Left ventricle myocardium inferior (tissue), 1 donor: Measurements from ENCODE around the gene ANGPTL4. TPM values are rescaled to one million over a fixed set of nuclear protein-coding genes. Genes with fewer than 3 reads are reported as not detected.
"Not testable (repeated sequence)": the region's sequence is repeated elsewhere in the genome, so short reads cannot be mapped to it uniquely, and the experiment has no call there.

Source experiments
- DNase-seq: peaks from one replicate; pipeline ENCODE4 v3.0.0-alpha.2; 2020
- H3K27ac ChIP-seq: fragments of 200-600 bp; replicated peaks from 2 replicates; pipeline ENCODE4 v1.8.0; 2021
- H3K27me3 ChIP-seq: fragments of 200-600 bp; 2 replicates; pipeline ENCODE4 v1.8.0; 2021; ENCODE audit warnings: low read depth
- H3K36me3 ChIP-seq: fragments of 200-600 bp; 2 replicates; pipeline ENCODE4 v1.8.0; 2021
- H3K4me1 ChIP-seq: fragments of 200-600 bp; 2 replicates; pipeline ENCODE4 v1.8.0; 2021
- H3K4me3 ChIP-seq: fragments of 200-600 bp; 2 replicates; pipeline ENCODE4 v1.8.0; 2021; ENCODE audit warnings: mild to moderate bottlenecking, moderate library complexity
- H3K9me3 ChIP-seq: fragments of 200-600 bp; replicated peaks from 2 replicates; pipeline ENCODE4 v1.8.0; 2021
- intact Hi-C: fragments of 100-400 bp; cut with micrococcal nuclease; formaldehyde crosslinking; loops from one replicate; pipeline ENCODE4 v1.11.0; 2022
- total RNA-seq: library from RNA; stranded (reverse); fragmentation: NEBNext Ultra II Directional; extraction: Animal tissue kit (Norgen Biotek cat#: 25700); gene quantifications from one replicate; pipeline ENCODE4 v1.2.1, GENCODE V29; 2021
- TF ChIP-seq, protein P1 (sequence below): fragments of 200-600 bp; IDR thresholded peaks from 2 replicates; pipeline ENCODE4 v1.8.0; 2021; ENCODE audit warnings: antibody characterized with exemption, mild to moderate bottlenecking, borderline replicate concordance
- donor health status: DM: no; HTN: yes; CAD: no; lungs with severe emphysema.

The ANGPTL4 gene
- total RNA-seq, 1 donor from 2014 or later: 8.4 TPM

- Histone ChIP-seq H3K36me3 (peaks cover 28% of the 10 kb centered on the region), H3K27ac (no peak overlapping the region), H3K27me3 (no peaks in the 10 kb centered on the region), H3K4me1 (peaks cover 11% of the 10 kb centered on the region), H3K4me3 (no peak overlapping the region), H3K9me3 (peaks cover 12% of the 10 kb centered on the region)
- no peak for DNase-seq
- TF ChIP-seq, protein P1, sequence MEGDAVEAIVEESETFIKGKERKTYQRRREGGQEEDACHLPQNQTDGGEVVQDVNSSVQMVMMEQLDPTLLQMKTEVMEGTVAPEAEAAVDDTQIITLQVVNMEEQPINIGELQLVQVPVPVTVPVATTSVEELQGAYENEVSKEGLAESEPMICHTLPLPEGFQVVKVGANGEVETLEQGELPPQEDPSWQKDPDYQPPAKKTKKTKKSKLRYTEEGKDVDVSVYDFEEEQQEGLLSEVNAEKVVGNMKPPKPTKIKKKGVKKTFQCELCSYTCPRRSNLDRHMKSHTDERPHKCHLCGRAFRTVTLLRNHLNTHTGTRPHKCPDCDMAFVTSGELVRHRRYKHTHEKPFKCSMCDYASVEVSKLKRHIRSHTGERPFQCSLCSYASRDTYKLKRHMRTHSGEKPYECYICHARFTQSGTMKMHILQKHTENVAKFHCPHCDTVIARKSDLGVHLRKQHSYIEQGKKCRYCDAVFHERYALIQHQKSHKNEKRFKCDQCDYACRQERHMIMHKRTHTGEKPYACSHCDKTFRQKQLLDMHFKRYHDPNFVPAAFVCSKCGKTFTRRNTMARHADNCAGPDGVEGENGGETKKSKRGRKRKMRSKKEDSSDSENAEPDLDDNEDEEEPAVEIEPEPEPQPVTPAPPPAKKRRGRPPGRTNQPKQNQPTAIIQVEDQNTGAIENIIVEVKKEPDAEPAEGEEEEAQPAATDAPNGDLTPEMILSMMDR: no peak
- intact Hi-C loops: no loop called here
Measured at GRCh38 chr19:8377598-8377997, 13.6 kb downstream of the ANGPTL4 start.

- H3K27me3 ChIP-seq, H3K27ac ChIP-seq, intact Hi-C loops, H3K4me3 ChIP-seq, DNase-seq, H3K4me1 ChIP-seq: not testable (repeated sequence)
- H3K9me3 ChIP-seq: peaks cover 12% of the 10 kb centered on the region
- peaks cover 11% of the 10 kb centered on the region for H3K36me3 ChIP-seq
Measured at GRCh38 chr19:8379156-8379891, 15.4 kb downstream of the ANGPTL4 start.

- H3K27me3 ChIP-seq, intact Hi-C loops, DNase-seq, H3K4me1 ChIP-seq, H3K4me3 ChIP-seq: not testable (repeated sequence)
- peak overlapping the region; percentile 3 for H3K27ac ChIP-seq
- H3K9me3 ChIP-seq: peaks cover 12% of the 10 kb centered on the region
- H3K36me3 ChIP-seq: peaks cover 11% of the 10 kb centered on the region
Measured at GRCh38 chr19:8384569-8384968, 20.6 kb downstream of the ANGPTL4 start.

DNA sequence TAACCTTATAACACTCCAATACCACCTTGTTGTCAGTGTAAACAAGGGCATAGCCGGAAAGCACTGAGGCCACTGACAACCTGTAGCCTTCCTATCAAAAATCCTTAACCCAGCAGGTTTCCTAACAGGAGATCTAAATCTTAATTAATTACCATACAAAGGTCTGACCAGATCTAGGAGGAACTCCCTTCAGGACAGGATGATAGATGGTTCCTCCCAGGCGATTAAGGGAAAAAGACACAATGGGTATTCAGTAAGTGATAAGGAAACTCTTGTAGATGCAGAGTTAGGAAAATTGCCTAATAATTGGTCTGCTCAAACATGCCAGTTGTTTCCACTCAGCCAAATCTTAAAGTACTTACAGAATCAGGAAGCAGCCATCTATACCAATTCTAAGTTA, 21.1 kb downstream of the ANGPTL4 start:
- H3K9me3 ChIP-seq, DNase-seq, H3K4me3 ChIP-seq, intact Hi-C loops, H3K27me3 ChIP-seq, H3K4me1 ChIP-seq, H3K36me3 ChIP-seq: not testable (repeated sequence)
- H3K27ac ChIP-seq: peak overlapping the region; percentile 3

GRCh38 chr19:8385566-8385965, 21.6 kb downstream of the ANGPTL4 start:
- H3K4me1 ChIP-seq: peaks cover 13% of the 10 kb centered on the region
- H3K27ac ChIP-seq: peak overlapping the region; percentile 3
- H3K36me3 ChIP-seq, intact Hi-C loops, H3K4me3 ChIP-seq, H3K27me3 ChIP-seq, DNase-seq, H3K9me3 ChIP-seq: not testable (repeated sequence)

GRCh38 chr19:8386419-8386818, 22.5 kb downstream of the ANGPTL4 start:
- intact Hi-C loops, H3K4me3 ChIP-seq, H3K27ac ChIP-seq, H3K27me3 ChIP-seq, H3K9me3 ChIP-seq, DNase-seq, H3K36me3 ChIP-seq: not testable (repeated sequence)
- H3K4me1 ChIP-seq: peaks cover 21% of the 10 kb centered on the region

- Histone ChIP-seq H3K4me3 (no peak overlapping the region), H3K4me1 (peaks cover 27% of the 10 kb centered on the region), H3K36me3 (peaks cover 9% of the 10 kb centered on the region), H3K9me3 (peaks cover 3% of the 10 kb centered on the region), H3K27me3 (no peaks in the 10 kb centered on the region), H3K27ac (no peak overlapping the region)
- intact Hi-C loops: no loop called here
- TF ChIP-seq, protein P1: no peak
- DNase-seq: no peak
Measured at GRCh38 chr19:8386990-8387389, 23.0 kb downstream of the ANGPTL4 start.

- Histone ChIP-seq H3K27me3 (no peaks in the 10 kb centered on the region), H3K36me3 (peaks cover 9% of the 10 kb centered on the region), H3K4me3 (no peak overlapping the region), H3K27ac (no peak overlapping the region), H3K4me1 (peaks cover 36% of the 10 kb centered on the region), H3K9me3 (peaks cover 3% of the 10 kb centered on the region)
- TF ChIP-seq, protein P1: no peak
- intact Hi-C loops: no loop called here
- DNase-seq: no peak
Measured at GRCh38 chr19:8387688-8388611, 24.0 kb downstream of the ANGPTL4 start.
